Immature natural killer cell (primary cell): ENCODE measurements around the gene MIPEP. TPM values are rescaled to one million over a fixed set of nuclear protein-coding genes. Genes with fewer than 3 reads are reported as not detected.
"Not testable (repeated sequence)": the region's sequence is repeated elsewhere in the genome, so short reads cannot be mapped to it uniquely, and the experiment has no call there.

Source experiments
- DNase-seq, 3 donors: peaks; one replicate each; pipeline ENCODE4 v3.0.0; 2022; ENCODE audit warnings: mixed read lengths in 1 of 3
- H3K27ac Mint-ChIP-seq, 6 donors: one replicate each; pipeline ENCODE4 v1.8.0; 2020; ENCODE audit warnings: mixed read lengths in 6 of 6, mild to moderate bottlenecking in 5 of 6, inconsistent platforms in 4 of 6, moderate library complexity in 3 of 6
- H3K27me3 Mint-ChIP-seq, 3 donors: one replicate each; pipeline ENCODE4 v1.8.0; 2020 to 2021; ENCODE audit warnings: low read depth in 3 of 3, mild to moderate bottlenecking in 3 of 3, mixed read lengths in 3 of 3, moderate library complexity in 3 of 3, inconsistent platforms in 1 of 3
- H3K36me3 Mint-ChIP-seq, 3 donors: one replicate each; pipeline ENCODE4 v1.8.0; 2020; ENCODE audit warnings: mixed read lengths in 3 of 3, inconsistent platforms in 2 of 3, mild to moderate bottlenecking in 2 of 3
- H3K4me1 Mint-ChIP-seq, 2 donors: one replicate each; pipeline ENCODE4 v1.8.0; 2020; ENCODE audit warnings: inconsistent platforms in 2 of 2, mild to moderate bottlenecking in 2 of 2, mixed read lengths in 2 of 2, moderate library complexity in 1 of 2
- H3K4me3 Mint-ChIP-seq, 5 donors: one replicate each; pipeline ENCODE4 v1.8.0; 2020; ENCODE audit warnings: mild to moderate bottlenecking in 5 of 5, mixed read lengths in 5 of 5, inconsistent platforms in 3 of 5, moderate library complexity in 3 of 5
- H3K9me3 Mint-ChIP-seq, 6 donors: one replicate each; pipeline ENCODE4 v1.8.0; 2020; ENCODE audit warnings: mild to moderate bottlenecking in 6 of 6, mixed read lengths in 6 of 6, inconsistent platforms in 4 of 6, moderate library complexity in 3 of 6
- polyA plus RNA-seq, 3 donors: library from polyadenylated mRNA; unstranded; fragments of 300-500 nt; fragmentation: Illumina TruSeq; gene quantifications; one replicate each; pipeline ENCODE4 v1.2.3, GENCODE V29; 2021

The MIPEP gene
- polyA plus RNA-seq, 3 donors from 2014 or later = 9.3 to 20.5 (median 14.3) TPM

- H3K27me3 Mint-ChIP-seq = peaks cover 16 to 22% (median 20%) of the 10 kb centered on the region in 3 donors
- H3K9me3 Mint-ChIP-seq = no peaks in the 10 kb centered on the region
- no peaks in the 10 kb centered on the region for H3K36me3 Mint-ChIP-seq
- H3K27ac Mint-ChIP-seq = no peak overlapping the region
- no peak for DNase-seq
- no peak overlapping the region for H3K4me3 Mint-ChIP-seq
- peaks cover 0 to 2% of the 10 kb centered on the region in 2 donors for H3K4me1 Mint-ChIP-seq
Measured at GRCh38 chr13:23902975-23903905, 14.0 kb upstream of the MIPEP start.

DNA sequence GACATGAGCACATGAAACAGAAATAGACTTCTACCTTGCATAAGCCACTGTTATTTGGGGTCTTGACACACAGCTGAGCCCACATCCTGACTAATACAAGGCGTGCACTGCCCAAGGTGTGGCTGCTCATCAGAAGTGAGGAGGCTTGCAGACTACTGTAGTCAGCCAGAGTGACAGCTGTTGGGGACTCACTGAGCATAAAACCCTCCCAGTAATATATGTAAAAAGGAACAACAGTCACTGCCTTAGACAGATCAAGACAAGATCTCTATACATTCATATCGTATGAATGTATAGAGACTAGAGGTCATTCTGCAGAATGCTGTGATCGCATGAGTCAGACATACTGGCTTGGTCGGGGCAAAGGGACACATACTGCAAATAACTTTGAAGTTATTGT, 12.2 kb upstream of the MIPEP start:
- H3K4me3 Mint-ChIP-seq = no peak overlapping the region
- no peaks in the 10 kb centered on the region for H3K9me3 Mint-ChIP-seq
- peaks cover 0 to 2% of the 10 kb centered on the region in 2 donors for H3K4me1 Mint-ChIP-seq
- no peaks in the 10 kb centered on the region for H3K36me3 Mint-ChIP-seq
- H3K27ac Mint-ChIP-seq = no peak overlapping the region
- H3K27me3 Mint-ChIP-seq = peaks cover 14 to 19% (median 14%) of the 10 kb centered on the region in 3 donors
- no peak for DNase-seq

- no peaks in the 10 kb centered on the region for H3K36me3 Mint-ChIP-seq
- no peak overlapping the region for H3K4me3 Mint-ChIP-seq
- H3K27ac Mint-ChIP-seq = no peak overlapping the region
- H3K9me3 Mint-ChIP-seq = no peaks in the 10 kb centered on the region
- peaks cover 11 to 24% (median 14%) of the 10 kb centered on the region in 3 donors for H3K27me3 Mint-ChIP-seq
- H3K4me1 Mint-ChIP-seq = peaks cover 0 to 2% of the 10 kb centered on the region in 2 donors
- DNase-seq = peak in 2 of 3 donors; percentile 26 to 34
Measured at GRCh38 chr13:23899555-23899954, 10.4 kb upstream of the MIPEP start.

DNA sequence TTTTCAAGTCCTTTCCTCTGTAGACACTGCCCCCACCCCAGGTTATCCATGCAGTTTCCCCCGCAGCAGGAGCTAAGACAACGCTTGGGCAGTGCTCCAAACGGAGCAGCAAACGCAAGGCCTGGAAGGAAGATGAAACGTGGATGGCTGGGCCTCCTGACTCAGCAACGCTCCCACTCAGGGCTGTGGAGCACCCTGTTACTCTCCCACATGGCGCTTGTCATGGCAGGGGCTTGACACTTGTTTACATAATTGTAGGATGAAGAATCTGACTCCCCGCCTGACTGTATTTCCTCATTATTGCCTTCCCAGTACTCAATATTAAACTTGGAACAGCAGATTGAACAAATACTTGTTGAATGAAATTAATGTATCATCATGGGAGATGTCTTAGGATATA, 8.9 kb upstream of the MIPEP start:
- Mint-ChIP-seq H3K4me3 (no peak overlapping the region), H3K4me1 (peaks cover 0 to 2% of the 10 kb centered on the region in 2 donors), H3K27ac (no peak overlapping the region), H3K27me3 (peaks cover 9 to 24% (median 12%) of the 10 kb centered on the region in 3 donors), H3K9me3 (no peaks in the 10 kb centered on the region), H3K36me3 (no peaks in the 10 kb centered on the region)
- DNase-seq = no peak

- not testable (repeated sequence) for H3K27ac Mint-ChIP-seq, H3K4me3 Mint-ChIP-seq, DNase-seq, H3K9me3 Mint-ChIP-seq, H3K4me1 Mint-ChIP-seq, H3K36me3 Mint-ChIP-seq
- peaks cover 6 to 18% (median 7%) of the 10 kb centered on the region in 3 donors for H3K27me3 Mint-ChIP-seq
Measured at GRCh38 chr13:23897452-23897919, 8.3 kb upstream of the MIPEP start, which contains the start of gene C1QTNF9B. Gene C1QTNF9B (minus strand): TSS chr13:23897502.

DNA sequence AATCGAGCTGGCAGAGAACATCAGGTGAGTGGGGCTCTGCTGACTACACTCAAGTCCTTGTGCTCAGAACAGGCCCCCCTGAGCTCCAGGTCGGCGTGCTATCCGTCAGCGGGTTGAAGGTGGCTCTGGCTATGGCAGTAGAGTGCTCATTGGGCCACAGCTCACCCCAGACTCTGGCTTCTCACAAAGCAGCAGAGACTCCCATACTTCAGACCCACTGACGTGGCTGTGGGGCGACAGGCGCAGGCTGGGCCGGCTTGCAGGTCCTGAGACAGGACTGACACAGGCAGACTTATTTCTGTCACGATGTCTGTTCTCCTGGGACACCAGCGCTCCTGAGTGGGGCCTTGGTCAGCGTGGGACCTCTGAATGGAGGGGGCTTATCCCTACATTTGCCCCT, 5.5 kb upstream of the MIPEP start:
- not testable (repeated sequence) for H3K9me3 Mint-ChIP-seq, DNase-seq, H3K27ac Mint-ChIP-seq, H3K36me3 Mint-ChIP-seq, H3K4me3 Mint-ChIP-seq, H3K27me3 Mint-ChIP-seq, H3K4me1 Mint-ChIP-seq

DNA sequence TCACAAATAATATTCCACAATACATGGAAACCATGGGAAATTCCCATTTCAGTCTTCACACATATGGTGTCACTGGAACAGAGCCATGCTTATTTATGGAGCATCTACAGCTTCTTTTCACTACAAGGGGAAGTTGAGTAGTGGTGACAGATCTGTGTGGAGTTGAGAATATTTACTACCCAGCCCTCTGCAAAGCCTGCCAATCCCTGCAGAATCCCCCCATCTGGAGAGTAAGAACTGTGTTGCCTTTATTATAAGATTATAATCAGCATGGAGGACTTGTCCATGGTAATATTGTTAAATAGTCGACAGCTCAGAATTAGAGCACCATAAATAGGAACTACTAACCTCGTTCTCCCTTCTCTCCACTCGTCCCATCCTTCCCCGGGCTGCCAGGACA, 4.6 kb upstream of the MIPEP start:
- Mint-ChIP-seq H3K27me3 (peaks cover 4 to 11% (median 10%) of the 10 kb centered on the region in 3 donors), H3K4me1 (peaks cover 10 to 11% of the 10 kb centered on the region in 2 donors)
- DNase-seq, H3K4me3 Mint-ChIP-seq, H3K9me3 Mint-ChIP-seq, H3K27ac Mint-ChIP-seq, H3K36me3 Mint-ChIP-seq: not testable (repeated sequence)

- Mint-ChIP-seq H3K27ac (peak overlapping the region; percentile 73 to 87 (median 80)), H3K27me3 (peaks cover 4 to 11% (median 5%) of the 10 kb centered on the region in 3 donors), H3K36me3 (peaks cover 1 to 3% (median 2%) of the 10 kb centered on the region in 3 donors), H3K4me3 (peak overlapping the region; percentile 87 to 95 (median 88)), H3K9me3 (no peaks in the 10 kb centered on the region), H3K4me1 (peaks cover 20 to 22% of the 10 kb centered on the region in 2 donors)
- DNase-seq = no peak
Measured at GRCh38 chr13:23889615-23890607, 711 bp upstream of the MIPEP start.

- H3K27me3 Mint-ChIP-seq, DNase-seq, H3K4me3 Mint-ChIP-seq, H3K9me3 Mint-ChIP-seq, H3K27ac Mint-ChIP-seq: not testable (repeated sequence)
- H3K4me1 Mint-ChIP-seq = peaks cover 11 to 14% of the 10 kb centered on the region in 2 donors
- H3K36me3 Mint-ChIP-seq = peaks cover 8 to 14% (median 13%) of the 10 kb centered on the region in 3 donors
Measured at GRCh38 chr13:23884361-23884760, 4.8 kb downstream of the MIPEP start.

- peaks cover 5 to 8% of the 10 kb centered on the region in 2 donors for H3K4me1 Mint-ChIP-seq
- H3K4me3 Mint-ChIP-seq = no peak overlapping the region
- H3K27me3 Mint-ChIP-seq = peaks cover 0 to under 1% (median 0%) of the 10 kb centered on the region in 3 donors
- H3K36me3 Mint-ChIP-seq = peaks cover 11 to 20% (median 19%) of the 10 kb centered on the region in 3 donors
- no peak for DNase-seq
- no peaks in the 10 kb centered on the region for H3K9me3 Mint-ChIP-seq
- H3K27ac Mint-ChIP-seq = no peak overlapping the region
Measured at GRCh38 chr13:23883255-23883654, 5.9 kb downstream of the MIPEP start.

- not testable (repeated sequence) for H3K4me1 Mint-ChIP-seq, DNase-seq, H3K4me3 Mint-ChIP-seq, H3K9me3 Mint-ChIP-seq, H3K27ac Mint-ChIP-seq, H3K27me3 Mint-ChIP-seq
- H3K36me3 Mint-ChIP-seq = peaks cover 11 to 23% (median 19%) of the 10 kb centered on the region in 3 donors
Measured at GRCh38 chr13:23881402-23881800, 7.8 kb downstream of the MIPEP start.

DNA sequence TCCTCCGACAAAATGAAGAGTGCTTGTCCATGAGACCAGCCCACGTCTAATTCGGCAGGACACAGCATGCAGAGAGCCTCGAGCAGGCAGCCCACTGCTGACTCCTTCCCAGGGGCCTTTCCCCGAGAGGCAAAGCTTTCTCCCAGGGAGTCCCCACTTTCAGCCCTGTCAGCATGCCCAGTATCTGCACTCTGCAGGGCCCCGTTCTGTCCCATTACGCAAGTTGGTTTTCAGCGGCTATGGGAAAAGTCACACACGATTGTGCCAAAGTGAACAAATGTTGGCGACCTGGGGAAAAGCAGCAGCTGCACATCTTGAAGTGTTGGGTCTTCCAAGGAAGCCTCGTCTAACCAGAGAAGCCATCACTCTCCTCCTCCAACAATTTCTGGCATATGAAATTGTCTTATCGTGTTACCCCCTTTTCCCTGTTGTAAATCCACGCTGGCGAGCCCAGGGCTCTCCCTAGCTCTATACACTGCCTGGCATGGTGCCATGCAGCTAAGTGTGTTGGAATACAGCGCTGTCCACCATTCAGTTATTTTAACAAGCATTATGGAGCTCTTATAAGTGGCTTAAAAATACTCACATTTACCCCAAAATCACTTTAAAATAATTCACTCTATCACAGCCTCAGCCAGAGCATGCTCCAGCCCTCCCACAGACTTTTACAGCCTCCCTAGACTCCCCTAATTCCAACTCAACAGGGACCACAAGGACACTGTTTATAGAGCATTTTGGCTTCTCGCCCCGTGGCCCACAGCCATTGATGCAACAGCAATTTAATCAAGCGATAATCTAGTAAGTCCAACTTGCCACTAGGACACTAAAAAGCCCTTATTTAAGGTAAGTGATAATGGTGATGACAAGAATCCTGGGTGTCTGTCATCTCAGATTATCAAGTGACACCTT, 8.5 kb downstream of the MIPEP start:
- DNase-seq, H3K4me3 Mint-ChIP-seq, H3K27ac Mint-ChIP-seq, H3K4me1 Mint-ChIP-seq, H3K27me3 Mint-ChIP-seq, H3K9me3 Mint-ChIP-seq: not testable (repeated sequence)
- peaks cover 11 to 28% (median 19%) of the 10 kb centered on the region in 3 donors for H3K36me3 Mint-ChIP-seq

- DNase-seq = no peak
- H3K4me1 Mint-ChIP-seq = no peaks in the 10 kb centered on the region
- peaks cover 0 to 1% (median 1%) of the 10 kb centered on the region in 3 donors for H3K27me3 Mint-ChIP-seq
- peaks cover 4 to 20% (median 15%) of the 10 kb centered on the region in 3 donors for H3K36me3 Mint-ChIP-seq
- H3K9me3 Mint-ChIP-seq = no peaks in the 10 kb centered on the region
- H3K27ac Mint-ChIP-seq = no peak overlapping the region
- H3K4me3 Mint-ChIP-seq = no peak overlapping the region
Measured at GRCh38 chr13:23877286-23877685, 11.9 kb downstream of the MIPEP start.
